Measurements from ENCODE around the gene MAPK6. TPM values are rescaled to one million over a fixed set of nuclear protein-coding genes. Genes with fewer than 3 reads are reported as not detected.

The MAPK6 gene
- total RNA-seq, 3 donors from 2014 or later: 47.6 to 86.8 (median 73.9) TPM

- H3K4me1 ChIP-seq (ENCODE audit: low read depth): no peaks in the 10 kb centered on the region
- intact Hi-C loops (cut with DNase I, micrococcal nuclease): loop anchor here in 1 of 2 donors (5.0 kb wide), 1 partner anchor 59 kb away; no protein-coding TSS in a partner anchor
- no peak for ATAC-seq
Observed at GRCh38 chr15:52013151-52013791, 5.7 kb upstream of the MAPK6 start.

GRCh38 chr15:52014616-52015015 lies 4.4 kb upstream of the MAPK6 start:
- no peak for TF ChIP-seq CTCF (IDR thresholded peaks at IDR 0.05)
- peaks cover 5% of the 10 kb centered on the region for H3K4me1 ChIP-seq (ENCODE audit: low read depth)
- H3K4me3 ChIP-seq: no peak overlapping the region
- DNase-seq (no peak), ATAC-seq (no peak)
- H3K36me3 ChIP-seq (ENCODE audit: low read depth): no peaks in the 10 kb centered on the region
- intact Hi-C loops (cut with DNase I, micrococcal nuclease): loop anchor here in 1 of 2 donors (5.0 kb wide), 1 partner anchor 58 kb away; no protein-coding TSS in a partner anchor
- H3K9me3 ChIP-seq: no peaks in the 10 kb centered on the region

More at GRCh38 chr15:52013151-52013791, 5.7 kb upstream of the MAPK6 start:
- H3K4me3 ChIP-seq: no peak overlapping the region
- no peak for DNase-seq
- H3K36me3 ChIP-seq (ENCODE audit: low read depth): no peaks in the 10 kb centered on the region
- TF ChIP-seq CTCF (IDR thresholded peaks at IDR 0.05): no peak
- H3K9me3 ChIP-seq: no peaks in the 10 kb centered on the region

- TF ChIP-seq CTCF (IDR thresholded peaks at IDR 0.05): no peak
- DNase-seq: no peak
- ATAC-seq: no peak
- intact Hi-C loops (cut with DNase I, micrococcal nuclease): no loop called here
- H3K9me3 ChIP-seq: no peaks in the 10 kb centered on the region
- H3K36me3 ChIP-seq (ENCODE audit: low read depth): no peaks in the 10 kb centered on the region
- peaks cover 6% of the 10 kb centered on the region for H3K4me1 ChIP-seq (ENCODE audit: low read depth)
- no peak overlapping the region for H3K4me3 ChIP-seq
Observed at GRCh38 chr15:52016316-52016715, 2.7 kb upstream of the MAPK6 start.

- TF ChIP-seq CTCF (IDR thresholded peaks at IDR 0.05): no peak
- no peak overlapping the region for H3K4me3 ChIP-seq
- H3K4me1 ChIP-seq (ENCODE audit: low read depth): peaks cover 25% of the 10 kb centered on the region
- DNase-seq: no peak
- no peak for ATAC-seq
- intact Hi-C loops (cut with DNase I, micrococcal nuclease): no loop called here
- no peaks in the 10 kb centered on the region for H3K9me3 ChIP-seq
- no peaks in the 10 kb centered on the region for H3K36me3 ChIP-seq (ENCODE audit: low read depth)
Observed at GRCh38 chr15:52018244-52018643, 775 bp upstream of the MAPK6 start.

- DNase-seq: peak; percentile 88 to 92 (median 92)
- intact Hi-C loops (cut with DNase I, micrococcal nuclease): loop anchor here in 1 of 2 donors (2.0 kb wide), 1 partner anchor 47 kb away; no protein-coding TSS in a partner anchor
- H3K9me3 ChIP-seq: no peaks in the 10 kb centered on the region
- peak; percentile 87 for ATAC-seq
- peaks cover 26% of the 10 kb centered on the region for H3K4me1 ChIP-seq (ENCODE audit: low read depth)
- peak overlapping the region; percentile 40 for H3K4me3 ChIP-seq
- no peaks in the 10 kb centered on the region for H3K36me3 ChIP-seq (ENCODE audit: low read depth)
- TF ChIP-seq CTCF (IDR thresholded peaks at IDR 0.05): no peak
Observed at GRCh38 chr15:52019394-52020220, 588 bp downstream of the MAPK6 start.
